ACC112 (cell line): ENCODE data around the gene NELFA.

ENCODE experiments used
- H2AFZ ChIP-seq: fragments of 200-600 bp; sonication (generic); one replicate; pipeline ENCODE4 v1.6.0; 2017; ENCODE audit warnings: antibody characterized with exemption, low read length; ENCODE audit not compliant: unreplicated experiment
- H3K27ac ChIP-seq: fragments of 200-600 bp; sonication (generic); 2 replicates; pipeline ENCODE4 v1.5.1; 2014; ENCODE audit warnings: low read depth, mild to moderate bottlenecking, antibody characterized with exemption, low read length, moderate library complexity
- H3K27me3 ChIP-seq: fragments of 200-600 bp; sonication (generic); 2 replicates; pipeline ENCODE4 v1.6.1; 2014; ENCODE audit warnings: mild to moderate bottlenecking, antibody characterized with exemption, low read length, moderate library complexity, mixed read lengths; ENCODE audit not compliant: insufficient read depth
- H3K36me3 ChIP-seq: fragments of 200-600 bp; sonication (generic); 2 replicates; pipeline ENCODE4 v1.6.1; 2016; ENCODE audit warnings: mild to moderate bottlenecking, antibody characterized with exemption, low read length, moderate library complexity, mixed read lengths; ENCODE audit not compliant: insufficient read depth
- H3K4me1 ChIP-seq: fragments of 200-600 bp; sonication (generic); one replicate; pipeline ENCODE4 v1.6.1; 2016; ENCODE audit warnings: low read length, mixed read lengths; ENCODE audit not compliant: insufficient read depth, unreplicated experiment, control insufficient read depth
- H3K4me3 ChIP-seq: fragments of 200-600 bp; sonication (generic); 2 replicates; pipeline ENCODE4 v1.5.1; 2014; ENCODE audit warnings: mild to moderate bottlenecking, low read depth, low read length
- H3K79me2 ChIP-seq: fragments of 200-600 bp; sonication (generic); one replicate; pipeline ENCODE4 v1.6.0; 2016; ENCODE audit warnings: low read length; ENCODE audit not compliant: control insufficient read depth, unreplicated experiment, insufficient read depth

The NELFA gene

GRCh38 chr4:2046031-2046961 is 37.5 kb upstream of the NELFA start:
- Histone ChIP-seq H2AFZ (no peak overlapping the region), H3K4me1 (no peaks in the 10 kb centered on the region), H3K27ac (no peak overlapping the region), H3K4me3 (no peak overlapping the region), H3K27me3 (peaks cover 8% of the 10 kb centered on the region), H3K36me3 (no peaks in the 10 kb centered on the region), H3K79me2 (no peaks in the 10 kb centered on the region)

GRCh38 chr4:2045518-2045951 is 36.8 kb upstream of the NELFA start:
- no peaks in the 10 kb centered on the region for H3K36me3 ChIP-seq
- H3K79me2 ChIP-seq = no peaks in the 10 kb centered on the region
- H3K27ac ChIP-seq = no peak overlapping the region
- H3K27me3 ChIP-seq = peaks cover 10% of the 10 kb centered on the region; the same call in 1 of the 2 replicates
- no peak overlapping the region for H2AFZ ChIP-seq
- H3K4me3 ChIP-seq = no peak overlapping the region
- no peaks in the 10 kb centered on the region for H3K4me1 ChIP-seq

- Histone ChIP-seq H3K36me3 (no peaks in the 10 kb centered on the region), H3K4me1 (no peaks in the 10 kb centered on the region), H3K27ac (no peak overlapping the region), H2AFZ (no peak overlapping the region), H3K79me2 (no peaks in the 10 kb centered on the region), H3K27me3 (peaks cover 15% of the 10 kb centered on the region; the same call in 1 of the 2 replicates), H3K4me3 (no peak overlapping the region)
These were observed 36.1 kb upstream of the NELFA start for GRCh38 chr4:2044542-2045517.

- Histone ChIP-seq H2AFZ (no peak overlapping the region), H3K27me3 (peaks cover 20% of the 10 kb centered on the region), H3K27ac (no peak overlapping the region), H3K4me1 (no peaks in the 10 kb centered on the region), H3K36me3 (no peaks in the 10 kb centered on the region), H3K79me2 (no peaks in the 10 kb centered on the region), H3K4me3 (no peak overlapping the region)
These were observed 35.3 kb upstream of the NELFA start for GRCh38 chr4:2044119-2044485.

- H3K4me3 ChIP-seq = no peak overlapping the region
- no peaks in the 10 kb centered on the region for H3K4me1 ChIP-seq
- no peak overlapping the region for H3K27ac ChIP-seq
- no peaks in the 10 kb centered on the region for H3K36me3 ChIP-seq
- H2AFZ ChIP-seq = no peak overlapping the region
- no peaks in the 10 kb centered on the region for H3K79me2 ChIP-seq
- peaks cover 20% of the 10 kb centered on the region for H3K27me3 ChIP-seq
These were observed 34.8 kb upstream of the NELFA start for GRCh38 chr4:2043396-2044118.

GRCh38 chr4:2042947-2043395 is 34.2 kb upstream of the NELFA start:
- H2AFZ ChIP-seq = no peak overlapping the region
- H3K4me3 ChIP-seq = peak overlapping the region; percentile 80
- H3K27me3 ChIP-seq = peaks cover 20% of the 10 kb centered on the region
- H3K4me1 ChIP-seq = no peaks in the 10 kb centered on the region
- no peaks in the 10 kb centered on the region for H3K79me2 ChIP-seq
- no peak overlapping the region for H3K27ac ChIP-seq
- H3K36me3 ChIP-seq = no peaks in the 10 kb centered on the region

- H3K4me1 ChIP-seq = no peaks in the 10 kb centered on the region
- peaks cover 20% of the 10 kb centered on the region for H3K27me3 ChIP-seq
- no peaks in the 10 kb centered on the region for H3K79me2 ChIP-seq
- H3K4me3 ChIP-seq = peak overlapping the region; percentile 80
- H3K27ac ChIP-seq = no peak overlapping the region
- H3K36me3 ChIP-seq = no peaks in the 10 kb centered on the region
- H2AFZ ChIP-seq = no peak overlapping the region
These were observed 33.6 kb upstream of the NELFA start for GRCh38 chr4:2042204-2042946.

GRCh38 chr4:2041239-2042130 is 32.7 kb upstream of the NELFA start:
- peak overlapping the region; percentile 80 for H2AFZ ChIP-seq
- H3K27ac ChIP-seq = no peak overlapping the region
- H3K36me3 ChIP-seq = no peaks in the 10 kb centered on the region
- H3K27me3 ChIP-seq = peaks cover 20% of the 10 kb centered on the region
- H3K4me3 ChIP-seq = peak overlapping the region; percentile 80
- no peaks in the 10 kb centered on the region for H3K4me1 ChIP-seq
- no peaks in the 10 kb centered on the region for H3K79me2 ChIP-seq
